ENCODE data around the gene CAPRIN1. TPM values are rescaled to one million over a fixed set of nuclear protein-coding genes. Genes with fewer than 3 reads are reported as not detected.

Gene CAPRIN1
- total RNA-seq, 3 donors from 2014 or later (not counting 1 experiment from before 2014, with no cell fraction given): 118 to 158 (median 137) TPM

- Histone ChIP-seq H3K4me1 (ENCODE audit: control insufficient read depth, insufficient read depth, low read length) (no peaks in the 10 kb centered on the region), H3K27ac (ENCODE audit: low read length) (no peak overlapping the region), H3K27me3 (ENCODE audit: control insufficient read depth, insufficient read depth, low read length) (peaks cover 2% of the 10 kb centered on the region), H3K4me3 (ENCODE audit: low read length) (no peak overlapping the region), H3K36me3 (ENCODE audit: control insufficient read depth, insufficient read depth, low read length) (no peaks in the 10 kb centered on the region), H3K9me3 (ENCODE audit: control insufficient read depth, insufficient read depth, low read length) (no peaks in the 10 kb centered on the region)
- H3K4me3 Mint-ChIP-seq: no peak overlapping the region
- H3K36me3 Mint-ChIP-seq: no peaks in the 10 kb centered on the region
- DNase-seq: no peak
- H3K9me3 Mint-ChIP-seq: no peaks in the 10 kb centered on the region
- peaks cover 7% of the 10 kb centered on the region in 2 donors for H3K27me3 Mint-ChIP-seq (ENCODE audit: low read depth in 2 of 2)
- 67% methylated on average over 27 of the region's 27 CpGs for WGBS (ENCODE audit: insufficient coverage)
- H3K27ac Mint-ChIP-seq: no peak overlapping the region
- intact Hi-C loops (cut with micrococcal nuclease): no loop called here
- no peaks in the 10 kb centered on the region for H3K4me1 Mint-ChIP-seq
- no peak for ATAC-seq
- TF ChIP-seq CTCF (IDR thresholded peaks at IDR 0.05): no peak
These were observed 6.7 kb upstream of the CAPRIN1 start for GRCh38 chr11:34044664-34045485.

- peaks cover 7% of the 10 kb centered on the region in 2 donors for H3K27me3 Mint-ChIP-seq (ENCODE audit: low read depth in 2 of 2)
- H3K4me3 Mint-ChIP-seq: no peak overlapping the region
- ATAC-seq: no peak
- no peaks in the 10 kb centered on the region for H3K36me3 Mint-ChIP-seq
- Histone ChIP-seq H3K4me1 (ENCODE audit: control insufficient read depth, insufficient read depth, low read length) (peaks cover 3% of the 10 kb centered on the region), H3K9me3 (ENCODE audit: control insufficient read depth, insufficient read depth, low read length) (no peaks in the 10 kb centered on the region), H3K27me3 (ENCODE audit: control insufficient read depth, insufficient read depth, low read length) (peaks cover 2% of the 10 kb centered on the region), H3K36me3 (ENCODE audit: control insufficient read depth, insufficient read depth, low read length) (no peaks in the 10 kb centered on the region), H3K4me3 (ENCODE audit: low read length) (no peak overlapping the region), H3K27ac (ENCODE audit: low read length) (no peak overlapping the region)
- WGBS (ENCODE audit: insufficient coverage): 88% methylated on average over 2 of the region's 4 CpGs
- no peak overlapping the region for H3K27ac Mint-ChIP-seq
- H3K9me3 Mint-ChIP-seq: no peaks in the 10 kb centered on the region
- intact Hi-C loops (cut with micrococcal nuclease): no loop called here
- DNase-seq: no peak
- peaks cover 13 to 17% of the 10 kb centered on the region in 2 donors for H3K4me1 Mint-ChIP-seq
- no peak for TF ChIP-seq CTCF (IDR thresholded peaks at IDR 0.05)
These were observed 2.5 kb upstream of the CAPRIN1 start for GRCh38 chr11:34049028-34049427.

GRCh38 chr11:34050581-34051348 lies 766 bp upstream of the CAPRIN1 start:
- Mint-ChIP-seq H3K27me3 (ENCODE audit: low read depth in 2 of 2) (no peaks in the 10 kb centered on the region), H3K36me3 (no peaks in the 10 kb centered on the region), H3K9me3 (no peaks in the 10 kb centered on the region), H3K4me1 (peaks cover 20 to 22% of the 10 kb centered on the region in 2 donors), H3K4me3 (peak overlapping the region; percentile 88), H3K27ac (peak overlapping the region; percentile 95 to 96)
- 13% methylated on average over 11 of the region's 14 CpGs for WGBS (ENCODE audit: insufficient coverage)
- H3K27me3 ChIP-seq (ENCODE audit: control insufficient read depth, insufficient read depth, low read length): no peaks in the 10 kb centered on the region
- DNase-seq (no peak), ATAC-seq (no peak)
- peak overlapping the region; percentile 100 for H3K27ac ChIP-seq (ENCODE audit: low read length)
- H3K4me1 ChIP-seq (ENCODE audit: control insufficient read depth, insufficient read depth, low read length): peaks cover 15% of the 10 kb centered on the region
- TF ChIP-seq CTCF (IDR thresholded peaks at IDR 0.05): no peak
- H3K4me3 ChIP-seq (ENCODE audit: low read length): peak overlapping the region; percentile 62
- peaks cover 2% of the 10 kb centered on the region for H3K36me3 ChIP-seq (ENCODE audit: control insufficient read depth, insufficient read depth, low read length)
- H3K9me3 ChIP-seq (ENCODE audit: control insufficient read depth, insufficient read depth, low read length): no peaks in the 10 kb centered on the region
- intact Hi-C loops (cut with micrococcal nuclease): loop anchor here (1.0 to 10.0 kb wide), 5 partner anchors 37 to 1156 kb away; partner anchors contain the start of genes ABTB2, NAT10, QSER1 and TCP11L1
